Brain microvascular endothelial cell (primary cell): Measurements from ENCODE around the gene NOS3.

ENCODE experiments used
- DNase-seq: peaks from one replicate; pipeline ENCODE4 v3.0.0-alpha.2; 2020
- H3K27ac ChIP-seq: fragments of 250-450 bp; sonication (Bioruptor Pico); 2 replicates; pipeline ENCODE4 v1.5.1; 2020; ENCODE audit warnings: mild to moderate bottlenecking, moderate library complexity
- H3K27me3 ChIP-seq: fragments of 250-450 bp; sonication (Bioruptor Pico); replicated peaks from 2 replicates; pipeline ENCODE4 v1.5.1; 2020; ENCODE audit warnings: mild to moderate bottlenecking
- H3K36me3 ChIP-seq: fragments of 250-450 bp; sonication (Bioruptor Pico); replicated peaks from 2 replicates; pipeline ENCODE4 v1.5.1; 2020; ENCODE audit warnings: mild to moderate bottlenecking
- H3K4me3 ChIP-seq: 2 replicates; pipeline ENCODE4 v1.5.1; 2011; ENCODE audit warnings: low read depth, mild to moderate bottlenecking, control low read depth, low read length, moderate library complexity
- CTCF ChIP-seq: IDR thresholded peaks from 2 replicates; pipeline ENCODE4 v1.5.1; 2011; ENCODE audit warnings: low read depth, mild to moderate bottlenecking, moderate library complexity, low read length, control low read depth, inconsistent platforms; ENCODE audit errors: missing control alignments
- in situ Hi-C: cut with HindIII; loops from 2 replicates; pipeline ENCODE4 v1.10.0; 2017; ENCODE audit warnings: low sequenced_read_pairs, low pct_ligation_motif_present

Gene NOS3

GRCh38 chr7:150998341-150998740 is 7.5 kb downstream of the NOS3 start:
- H3K4me3 ChIP-seq: no peak overlapping the region
- DNase-seq: no peak
- in situ Hi-C loops: no loop called here
- no peaks in the 10 kb centered on the region for H3K27me3 ChIP-seq
- H3K27ac ChIP-seq: no peak overlapping the region
- TF ChIP-seq CTCF: no peak
- H3K36me3 ChIP-seq: no peaks in the 10 kb centered on the region

- in situ Hi-C loops: no loop called here
- Histone ChIP-seq H3K4me3 (no peak overlapping the region), H3K36me3 (no peaks in the 10 kb centered on the region), H3K27me3 (no peaks in the 10 kb centered on the region), H3K27ac (no peak overlapping the region)
- DNase-seq: no peak
- no peak for TF ChIP-seq CTCF
Measured at GRCh38 chr7:150999001-150999400, 8.2 kb downstream of the NOS3 start.

GRCh38 chr7:150999497-151000230 is 8.8 kb downstream of the NOS3 start:
- no peak for TF ChIP-seq CTCF
- in situ Hi-C loops: no loop called here
- no peak for DNase-seq
- H3K36me3 ChIP-seq: no peaks in the 10 kb centered on the region
- H3K4me3 ChIP-seq: no peak overlapping the region
- no peaks in the 10 kb centered on the region for H3K27me3 ChIP-seq
- H3K27ac ChIP-seq: no peak overlapping the region

- Histone ChIP-seq H3K27me3 (no peaks in the 10 kb centered on the region), H3K4me3 (no peak overlapping the region), H3K27ac (no peak overlapping the region), H3K36me3 (no peaks in the 10 kb centered on the region)
- TF ChIP-seq CTCF: no peak
- DNase-seq: no peak
- in situ Hi-C loops: no loop called here
Measured at GRCh38 chr7:151000897-151001495, 10.2 kb downstream of the NOS3 start.

GRCh38 chr7:151001546-151001945 is 10.7 kb downstream of the NOS3 start:
- no peak overlapping the region for H3K27ac ChIP-seq
- H3K27me3 ChIP-seq: no peaks in the 10 kb centered on the region
- H3K36me3 ChIP-seq: no peaks in the 10 kb centered on the region
- no peak for DNase-seq
- no peak for TF ChIP-seq CTCF
- no peak overlapping the region for H3K4me3 ChIP-seq
- in situ Hi-C loops: no loop called here
